ENCODE results near the gene DNAH7. TPM values are rescaled to one million over a fixed set of nuclear protein-coding genes. Genes with fewer than 3 reads are reported as not detected.

The DNAH7 gene
- total and polyA plus RNA-seq, 10 of the 15 experiments (the other 5 are each of a cell fraction or from before 2014, with no cell fraction given) = 0.05 to 0.61 (median 0.16) TPM

GRCh38 chr2:195937176-195937575, 131.5 kb downstream of the DNAH7 start:
- RAD21 ChIA-PET (ENCODE audit: unreplicated experiment) = interaction anchor here (0.6 to 1.0 kb wide), 3 partner anchors 130 to 844 kb away, joined by 3 read pairs; no protein-coding TSS in a partner anchor
- Histone ChIP-seq H4K20me1 (ENCODE audit: control insufficient read depth, insufficient read depth) (no peaks in the 10 kb centered on the region), H3K9me3 (replicated peaks; ENCODE audit: control insufficient read depth, insufficient read depth, low read length) (no peaks in the 10 kb centered on the region), H3K4me1 (ENCODE audit: control insufficient read depth, insufficient read depth, low read length) (no peaks in the 10 kb centered on the region), H3K36me3 (ENCODE audit: control insufficient read depth in 2 of 2, insufficient read depth in 2 of 2, low read length in 1 of 2) (no peaks in the 10 kb centered on the region), H3K4me2 (ENCODE audit: control insufficient read depth, insufficient read depth) (no peak overlapping the region), H3K4me3 (no peak overlapping the region), H3K79me2 (ENCODE audit: control insufficient read depth, insufficient read depth, low read length) (no peaks in the 10 kb centered on the region), H3K27me3 (replicated peaks in 1 of 2; ENCODE audit: control insufficient read depth in 2 of 2, insufficient read depth in 2 of 2, low read length in 1 of 2) (no peaks in the 10 kb centered on the region), H2AFZ (ENCODE audit: control insufficient read depth, low read depth, low read length) (no peak overlapping the region), H3K9ac (ENCODE audit: control insufficient read depth, insufficient read depth, low read length) (no peak overlapping the region), H3K27ac (ENCODE audit: control insufficient read depth, insufficient read depth) (no peak overlapping the region)
- CTCF ChIA-PET = interaction anchor here (1.1 to 1.9 kb wide), 3 partner anchors 63 to 362 kb away, joined by 3 to 8 read pairs (median 3); no protein-coding TSS in a partner anchor
- TF ChIP-seq BCLAF1 (IDR thresholded peaks at IDR 0.05) = no peak
- no peak for TF ChIP-seq MAX (IDR thresholded peaks at IDR 0.05; ENCODE audit: low read depth, low read length)
- in situ Hi-C loops (cut with MboI) = no loop called here
- no TSS peak for BruUV-seq (replicated peaks)
- ATAC-seq = no peak
- POLR2A ChIA-PET = interaction anchor here (0.6 kb wide), 1 partner anchor 953 kb away, joined by 4 read pairs; no protein-coding TSS in a partner anchor
- intact Hi-C loops (cut with micrococcal nuclease; ENCODE audit: unreplicated experiment) = loop anchor here (5.0 to 10.0 kb wide), 3 partner anchors 275 to 615 kb away; no protein-coding TSS in a partner anchor
- no peak for DNase-seq (ENCODE audit: low read depth, low spot score)
- FAIRE-seq = no peak
- SMC1A ChIA-PET (ENCODE audit: uncharacterized antibody, unreplicated experiment) = interaction anchor here (0.7 to 4.2 kb wide), 7 partner anchors 130 to 1337 kb away, joined by 3 to 19 read pairs (median 3); no protein-coding TSS in a partner anchor

GRCh38 chr2:195934484-195934883, 134.2 kb downstream of the DNAH7 start:
- H3K9ac ChIP-seq (ENCODE audit: control insufficient read depth, insufficient read depth, low read length) = no peak overlapping the region
- H2AFZ ChIP-seq (ENCODE audit: control insufficient read depth, low read depth, low read length) = no peak overlapping the region
- H3K9me3 ChIP-seq (replicated peaks; ENCODE audit: control insufficient read depth, insufficient read depth, low read length) = no peaks in the 10 kb centered on the region
- RAD21 ChIA-PET (ENCODE audit: unreplicated experiment) = interaction anchor here (1.5 kb wide), 1 partner anchor 359 kb away, joined by 3 read pairs; no protein-coding TSS in a partner anchor
- BruUV-seq (replicated peaks) = no TSS peak
- no peaks in the 10 kb centered on the region for H3K36me3 ChIP-seq (ENCODE audit: control insufficient read depth in 2 of 2, insufficient read depth in 2 of 2, low read length in 1 of 2)
- in situ Hi-C loops (cut with MboI) (no loop called here), intact Hi-C loops (cut with micrococcal nuclease; ENCODE audit: unreplicated experiment) (loop anchor here (10.0 kb wide), 1 partner anchor 430 kb away; no protein-coding TSS in a partner anchor)
- no peak for ATAC-seq
- TF ChIP-seq MYC (IDR thresholded peaks at IDR 0.05; ENCODE audit: insufficient read depth, insufficient read length, insufficient replicate concordance, low read length, severe bottlenecking) (no peak), PAX5 (IDR thresholded peaks at IDR 0.05; ENCODE audit: borderline replicate concordance, low read depth, low read length) (no peak), ATF2 (IDR thresholded peaks at IDR 0.05; ENCODE audit: low read length) (no peak)
- SMC1A ChIA-PET (ENCODE audit: uncharacterized antibody, unreplicated experiment) = interaction anchor here (0.6 to 0.9 kb wide), 3 partner anchors 317 to 1592 kb away, joined by 3 to 4 read pairs (median 3); no protein-coding TSS in a partner anchor
- no peak overlapping the region for H3K4me2 ChIP-seq (ENCODE audit: control insufficient read depth, insufficient read depth)
- WGBS (ENCODE audit: insufficient coverage, insufficient replicate concordance, low lambda C conversion rate, missing lambda C conversion rate) = 43% methylated on average over 4 of the region's 4 CpGs
- no peak overlapping the region for H3K4me3 ChIP-seq
- no peaks in the 10 kb centered on the region for H3K79me2 ChIP-seq (ENCODE audit: control insufficient read depth, insufficient read depth, low read length)
- H3K27me3 ChIP-seq (replicated peaks in 1 of 2; ENCODE audit: control insufficient read depth in 2 of 2, insufficient read depth in 2 of 2, low read length in 1 of 2) = no peaks in the 10 kb centered on the region
- no peak for DNase-seq (ENCODE audit: low read depth, low spot score)
- POLR2A ChIA-PET = no interaction called here
- FAIRE-seq = no peak
- no peaks in the 10 kb centered on the region for H3K4me1 ChIP-seq (ENCODE audit: control insufficient read depth, insufficient read depth, low read length)
- CTCF ChIA-PET = interaction anchor here (0.6 kb wide), 1 partner anchor 27 kb away, joined by 3 read pairs; no protein-coding TSS in a partner anchor
- H4K20me1 ChIP-seq (ENCODE audit: control insufficient read depth, insufficient read depth) = no peaks in the 10 kb centered on the region
- no peak overlapping the region for H3K27ac ChIP-seq (ENCODE audit: control insufficient read depth, insufficient read depth)
